Measurements from ENCODE around the gene TAF6L. TPM values are rescaled to one million over a fixed set of nuclear protein-coding genes. Genes with fewer than 3 reads are reported as not detected.

TAF6L gene
- total and polyA plus RNA-seq, 9 of the 15 experiments (the other 6 are each of a cell fraction or from before 2014, with no cell fraction given) = 0.04 to 45.5 (median 20.8) TPM

DNA sequence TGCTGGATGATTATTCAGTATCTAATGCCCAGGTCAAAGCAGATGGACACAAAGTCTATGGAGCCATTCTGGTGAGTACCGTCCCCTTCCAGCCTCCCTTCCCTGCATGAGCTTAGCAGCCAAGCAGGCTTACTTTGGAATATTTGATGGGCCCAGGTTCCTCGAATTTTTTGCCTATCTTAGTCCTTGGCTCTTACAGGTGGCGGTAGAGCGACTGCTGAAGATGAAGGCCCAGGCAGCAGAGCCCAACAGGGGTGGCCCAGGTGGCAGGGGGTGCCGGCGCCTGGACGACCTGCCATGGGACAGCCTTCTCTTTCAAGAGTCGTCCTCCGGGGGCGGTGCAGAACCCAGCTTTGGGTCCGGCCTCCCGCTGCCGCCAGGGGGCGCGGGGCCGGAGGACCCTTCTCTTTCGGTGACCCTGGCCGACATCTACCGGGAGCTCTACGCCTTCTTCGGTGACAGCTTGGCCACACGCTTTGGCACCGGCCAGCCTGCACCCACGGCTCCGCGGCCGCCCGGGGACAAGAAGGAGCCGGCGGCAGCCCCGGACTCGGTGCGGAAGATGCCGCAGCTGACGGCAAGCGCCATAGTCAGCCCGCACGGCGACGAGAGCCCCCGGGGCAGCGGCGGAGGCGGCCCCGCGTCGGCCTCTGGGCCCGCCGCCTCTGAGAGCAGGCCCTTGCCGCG, 15.3 kb downstream of the TAF6L start (continued):
- TF ChIP-seq, protein P1, sequence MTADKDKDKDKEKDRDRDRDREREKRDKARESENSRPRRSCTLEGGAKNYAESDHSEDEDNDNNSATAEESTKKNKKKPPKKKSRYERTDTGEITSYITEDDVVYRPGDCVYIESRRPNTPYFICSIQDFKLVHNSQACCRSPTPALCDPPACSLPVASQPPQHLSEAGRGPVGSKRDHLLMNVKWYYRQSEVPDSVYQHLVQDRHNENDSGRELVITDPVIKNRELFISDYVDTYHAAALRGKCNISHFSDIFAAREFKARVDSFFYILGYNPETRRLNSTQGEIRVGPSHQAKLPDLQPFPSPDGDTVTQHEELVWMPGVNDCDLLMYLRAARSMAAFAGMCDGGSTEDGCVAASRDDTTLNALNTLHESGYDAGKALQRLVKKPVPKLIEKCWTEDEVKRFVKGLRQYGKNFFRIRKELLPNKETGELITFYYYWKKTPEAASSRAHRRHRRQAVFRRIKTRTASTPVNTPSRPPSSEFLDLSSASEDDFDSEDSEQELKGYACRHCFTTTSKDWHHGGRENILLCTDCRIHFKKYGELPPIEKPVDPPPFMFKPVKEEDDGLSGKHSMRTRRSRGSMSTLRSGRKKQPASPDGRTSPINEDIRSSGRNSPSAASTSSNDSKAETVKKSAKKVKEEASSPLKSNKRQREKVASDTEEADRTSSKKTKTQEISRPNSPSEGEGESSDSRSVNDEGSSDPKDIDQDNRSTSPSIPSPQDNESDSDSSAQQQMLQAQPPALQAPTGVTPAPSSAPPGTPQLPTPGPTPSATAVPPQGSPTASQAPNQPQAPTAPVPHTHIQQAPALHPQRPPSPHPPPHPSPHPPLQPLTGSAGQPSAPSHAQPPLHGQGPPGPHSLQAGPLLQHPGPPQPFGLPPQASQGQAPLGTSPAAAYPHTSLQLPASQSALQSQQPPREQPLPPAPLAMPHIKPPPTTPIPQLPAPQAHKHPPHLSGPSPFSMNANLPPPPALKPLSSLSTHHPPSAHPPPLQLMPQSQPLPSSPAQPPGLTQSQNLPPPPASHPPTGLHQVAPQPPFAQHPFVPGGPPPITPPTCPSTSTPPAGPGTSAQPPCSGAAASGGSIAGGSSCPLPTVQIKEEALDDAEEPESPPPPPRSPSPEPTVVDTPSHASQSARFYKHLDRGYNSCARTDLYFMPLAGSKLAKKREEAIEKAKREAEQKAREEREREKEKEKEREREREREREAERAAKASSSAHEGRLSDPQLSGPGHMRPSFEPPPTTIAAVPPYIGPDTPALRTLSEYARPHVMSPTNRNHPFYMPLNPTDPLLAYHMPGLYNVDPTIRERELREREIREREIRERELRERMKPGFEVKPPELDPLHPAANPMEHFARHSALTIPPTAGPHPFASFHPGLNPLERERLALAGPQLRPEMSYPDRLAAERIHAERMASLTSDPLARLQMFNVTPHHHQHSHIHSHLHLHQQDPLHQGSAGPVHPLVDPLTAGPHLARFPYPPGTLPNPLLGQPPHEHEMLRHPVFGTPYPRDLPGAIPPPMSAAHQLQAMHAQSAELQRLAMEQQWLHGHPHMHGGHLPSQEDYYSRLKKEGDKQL (CRISPR knock-in tag; IDR thresholded peaks at IDR 0.05; ENCODE audit: borderline replicate concordance) = no peak
- TF ChIP-seq ZNF384 (IDR thresholded peaks at IDR 0.05; ENCODE audit: low read depth, low read length) (peak; percentile 41; the same call in 1 of the 2 replicates), PRMT5 (CRISPR knock-in tag; IDR thresholded peaks at IDR 0.05) (no peak), NEUROD1 (IDR thresholded peaks at IDR 0.05; ENCODE audit: borderline replicate concordance, low read depth, low read length, partially characterized antibody) (no peak), ARID4B (CRISPR knock-in tag; IDR thresholded peaks at IDR 0.05) (no peak; the same call in 1 of the 2 replicates), WHSC1 (IDR thresholded peaks at IDR 0.05; ENCODE audit: low read length) (no peak), NONO (IDR thresholded peaks at IDR 0.05; ENCODE audit: low read depth in 2 of 2, low read length in 1 of 2) (no peak), TAL1 (IDR thresholded peaks at IDR 0.05) (no peak), CC2D1A (IDR thresholded peaks at IDR 0.05) (no peak), CGGBP1 (CRISPR knock-in tag; IDR thresholded peaks at IDR 0.05) (no peak), MBD1 (CRISPR knock-in tag; IDR thresholded peaks at IDR 0.05) (no peak), EP300 (IDR thresholded peaks at IDR 0.05; ENCODE audit: low read length) (peak; percentile 15; the same call in 1 of the 2 replicates), BCOR (IDR thresholded peaks at IDR 0.05) (no peak; the same call in 1 of the 2 replicates), ZNF785 (CRISPR knock-in tag; IDR thresholded peaks at IDR 0.05) (no peak), BCL6 (CRISPR knock-in tag; IDR thresholded peaks at IDR 0.05) (no peak), COPS2 (conservative IDR thresholded peaks at IDR 0.05) (no peak)
